NCI-H345 (cell line): ENCODE data around the gene LYL1.

Source experiments
- DNase-seq: peaks from one replicate; lab custom pipeline; 2025; lab: John Stamatoyannopoulos, UW

LYL1 gene

GRCh38 chr19:13104848-13105711, 2.4 kb upstream of the LYL1 start:
- DNase-seq = no peak

GRCh38 chr19:13104360-13104847, 1.7 kb upstream of the LYL1 start:
- no peak for DNase-seq

- no peak for DNase-seq
These were observed 1.1 kb upstream of the LYL1 start for GRCh38 chr19:13103581-13104359.

- no peak for DNase-seq
These were observed 317 bp downstream of the LYL1 start for GRCh38 chr19:13102416-13102665.

- no peak for DNase-seq
These were observed 855 bp downstream of the LYL1 start for GRCh38 chr19:13101590-13102415.

DNA sequence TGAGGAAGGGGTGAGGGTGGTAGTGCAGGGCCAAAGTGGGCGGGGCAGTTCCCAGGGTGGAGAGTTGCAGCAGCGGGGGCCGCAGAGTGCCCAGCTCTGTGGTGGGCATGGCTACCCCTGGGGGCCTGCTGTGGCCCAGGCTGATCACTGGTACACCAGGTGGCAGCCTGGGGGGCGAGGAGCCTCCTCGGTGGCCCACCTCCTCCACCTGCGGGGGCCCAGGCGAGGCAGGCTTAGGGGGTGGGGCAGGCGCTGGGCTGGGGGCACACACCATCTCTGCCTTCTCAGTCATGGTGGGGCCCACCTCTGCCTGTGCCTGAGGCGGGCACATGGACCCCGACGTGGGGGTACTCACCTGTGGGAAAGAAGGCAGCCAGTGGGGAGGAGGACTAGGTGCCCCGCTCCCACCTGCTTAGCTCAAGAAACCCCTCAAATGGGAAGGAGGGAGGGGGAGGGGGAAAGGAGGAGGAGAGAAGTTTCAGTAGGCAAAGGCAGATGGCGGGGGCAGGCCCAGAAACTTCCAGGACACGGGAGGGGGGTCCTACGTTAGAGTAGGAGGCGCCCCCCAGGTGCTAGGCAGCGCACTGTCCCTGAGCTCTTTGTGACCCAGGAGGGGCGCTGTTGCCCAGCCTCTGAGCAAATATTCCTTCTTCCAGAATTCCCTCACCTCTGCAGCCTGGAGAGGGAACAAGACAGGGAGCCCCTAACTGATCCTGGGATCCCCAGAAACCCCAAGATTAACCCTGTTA, 1.6 kb downstream of the LYL1 start:
- DNase-seq = no peak

DNA sequence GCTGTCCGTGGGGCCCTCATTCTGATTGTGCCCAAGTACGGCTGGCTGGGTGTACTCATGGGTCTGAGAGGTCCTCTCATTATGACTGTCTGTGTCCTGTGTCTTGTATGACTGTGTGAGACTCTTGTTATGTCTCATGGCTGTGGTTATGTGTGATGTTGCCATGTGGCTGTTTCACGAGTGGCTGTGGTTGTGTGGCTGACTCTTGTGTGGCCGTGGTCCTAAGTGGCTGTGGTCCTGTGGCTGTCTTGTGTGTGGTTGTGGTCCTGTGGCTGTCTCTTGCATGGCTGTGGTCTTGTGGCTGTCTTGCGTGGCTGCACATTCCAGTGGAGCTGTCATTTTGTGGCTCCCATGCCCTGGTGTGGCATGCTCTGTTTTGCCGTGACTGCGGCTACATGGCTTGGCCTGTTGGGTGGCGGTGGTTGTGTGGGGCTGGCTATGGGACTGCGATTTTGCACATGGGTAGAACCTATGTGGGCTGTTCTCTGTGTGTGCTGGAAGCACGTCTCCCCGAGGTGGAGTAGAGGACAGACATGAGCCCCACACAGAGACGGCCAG, 2.5 kb downstream of the LYL1 start:
- DNase-seq = no peak

DNA sequence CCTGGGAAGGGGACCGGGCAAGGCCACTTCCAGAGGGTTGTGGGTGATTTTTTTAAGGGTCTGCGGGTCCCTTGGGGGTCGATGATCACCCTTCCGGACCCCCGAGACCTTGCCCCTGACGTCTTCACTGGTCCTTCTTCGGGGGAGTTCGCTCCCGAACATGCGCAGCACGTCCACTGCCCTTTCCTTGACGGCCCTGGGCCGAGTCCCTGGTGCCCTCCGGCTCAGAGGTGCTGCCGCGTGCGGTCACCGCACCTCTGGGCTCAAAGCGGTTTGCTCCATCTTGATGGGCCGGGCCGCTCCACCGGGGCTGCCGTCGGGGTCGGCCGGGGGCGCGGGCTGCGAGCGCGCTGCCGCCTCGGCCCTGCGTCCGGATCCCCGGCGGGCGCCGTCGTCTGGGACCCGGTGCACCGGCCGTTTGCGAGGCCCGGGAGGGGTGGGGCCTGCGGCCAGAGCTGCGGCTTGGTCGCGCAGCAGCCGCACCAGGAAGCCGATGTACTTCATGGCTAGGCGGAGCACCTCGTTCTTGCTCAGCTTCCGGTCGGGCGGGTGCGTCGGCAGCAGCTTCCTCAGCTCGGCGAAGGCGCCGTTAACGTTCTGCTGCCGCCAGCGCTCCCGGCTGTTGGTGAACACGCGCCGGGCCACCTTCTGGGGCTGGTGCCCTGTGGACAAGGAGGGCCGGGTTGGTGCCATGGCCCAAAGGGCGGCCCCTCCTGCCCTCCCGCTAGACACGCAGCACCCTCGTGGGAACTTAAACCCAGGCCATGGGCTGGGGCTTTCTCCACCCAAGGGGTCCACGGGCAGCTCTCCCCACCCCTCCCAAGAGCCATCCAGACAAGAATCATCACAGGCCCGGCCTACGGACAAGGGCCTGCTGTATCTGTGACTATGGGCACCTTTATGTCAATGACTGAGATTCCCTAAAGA, 3.3 kb downstream of the LYL1 start:
- no peak for DNase-seq

DNA sequence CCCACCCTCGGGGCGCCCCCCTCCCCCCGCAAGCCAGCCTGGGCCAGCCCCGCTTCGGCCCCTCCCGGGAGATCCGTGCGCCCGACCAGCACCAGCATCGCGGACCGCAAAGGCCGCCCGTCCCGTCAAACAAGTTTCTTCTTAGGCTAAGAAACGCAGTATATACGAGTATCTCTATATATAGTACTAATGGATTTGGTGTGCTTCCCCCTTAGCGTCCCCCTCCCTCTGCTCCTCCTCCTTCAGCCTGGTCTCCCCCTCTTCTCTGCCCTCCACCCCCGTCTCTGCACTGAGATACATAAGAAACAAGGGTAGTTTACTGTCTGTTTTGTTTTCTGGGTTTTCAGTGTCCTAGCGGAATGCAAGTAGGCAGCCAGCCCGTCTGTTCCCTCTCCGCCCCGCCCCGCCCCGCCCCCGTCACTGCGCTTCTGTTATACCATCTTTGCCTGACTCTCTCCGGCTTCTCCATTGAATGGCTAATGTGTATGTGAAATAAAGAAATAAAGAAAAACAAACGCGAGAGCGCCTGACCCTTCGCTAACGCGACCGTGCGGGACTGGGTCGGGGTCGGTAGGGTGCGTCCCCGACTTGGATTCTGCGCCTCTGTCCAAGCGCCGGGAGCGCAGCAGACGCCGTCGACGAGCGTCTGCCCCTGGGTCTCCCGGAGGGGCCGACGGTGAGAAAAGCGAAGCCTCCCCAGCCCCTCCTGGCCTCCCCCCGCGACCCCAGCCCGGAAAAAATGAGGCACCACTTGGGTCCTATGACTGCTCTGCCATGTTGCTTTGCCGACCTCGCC, 4.2 kb downstream of the LYL1 start:
- DNase-seq = no peak

DNA sequence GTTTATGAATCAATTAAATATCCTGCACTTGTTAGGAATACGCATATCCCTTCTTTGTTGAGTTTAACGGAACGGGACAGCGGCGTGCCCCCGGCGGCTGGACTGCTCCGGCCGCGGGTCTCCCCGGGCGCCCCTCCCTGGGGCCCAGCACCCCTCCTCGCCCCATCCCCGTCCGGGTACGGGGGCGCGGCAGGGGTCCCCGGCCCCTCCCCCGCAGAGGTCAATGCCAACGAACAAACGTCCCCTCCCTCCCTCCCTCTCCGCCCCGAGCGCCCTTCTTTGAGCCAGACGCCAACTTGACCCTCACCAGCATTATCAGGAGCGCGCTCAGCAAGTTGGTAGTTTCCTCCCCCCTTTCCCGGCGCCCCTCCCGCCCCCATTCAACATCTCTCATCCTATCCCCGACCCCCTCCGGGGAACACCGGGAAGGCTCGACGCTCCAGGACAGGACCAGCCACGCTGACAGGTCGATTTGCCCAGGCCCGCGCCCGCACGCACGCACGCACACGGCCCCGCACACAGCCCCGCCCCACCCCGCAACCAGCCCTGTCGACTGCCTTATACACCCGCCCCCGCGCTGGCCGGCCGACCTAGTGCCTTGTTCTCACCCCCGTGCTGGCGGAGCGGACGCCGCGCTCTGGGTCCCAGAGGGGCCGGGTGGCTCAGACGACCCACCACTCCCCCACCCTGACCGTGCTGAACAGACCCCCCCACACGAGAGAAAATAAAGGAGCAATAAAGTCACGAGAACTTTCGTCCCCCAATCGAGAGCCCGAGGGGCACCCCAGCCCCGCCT, 5.0 kb downstream of the LYL1 start:
- DNase-seq = no peak

DNA sequence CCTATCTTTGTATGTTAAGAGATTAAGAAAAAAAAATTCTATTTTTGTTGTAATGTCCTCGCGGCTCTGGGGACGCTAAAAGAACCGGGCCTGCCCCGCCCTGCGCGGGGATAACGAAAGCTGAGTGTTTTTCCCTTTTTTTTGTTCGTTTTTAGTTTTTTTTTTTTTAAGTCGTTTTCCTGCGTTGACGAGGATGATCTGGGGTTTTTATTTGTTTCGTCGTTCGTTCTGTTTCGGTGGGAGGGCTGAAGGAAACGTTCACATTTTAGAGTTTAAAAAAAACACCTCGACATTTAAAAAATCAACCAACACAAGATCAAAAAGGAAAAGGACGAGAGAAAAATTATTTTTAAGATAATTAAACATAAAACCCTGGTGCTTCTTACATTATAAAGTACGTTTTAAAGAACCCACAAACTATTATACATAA, 5.6 kb downstream of the LYL1 start:
- no peak for DNase-seq

GRCh38 chr19:13095934-13096927, 6.4 kb downstream of the LYL1 start:
- no peak for DNase-seq

- DNase-seq = no peak
These were observed 7.3 kb downstream of the LYL1 start for GRCh38 chr19:13095393-13095784.

- DNase-seq = no peak
These were observed 7.8 kb downstream of the LYL1 start for GRCh38 chr19:13094771-13095392.

- DNase-seq = no peak
These were observed 8.6 kb downstream of the LYL1 start for GRCh38 chr19:13094106-13094504.

DNA sequence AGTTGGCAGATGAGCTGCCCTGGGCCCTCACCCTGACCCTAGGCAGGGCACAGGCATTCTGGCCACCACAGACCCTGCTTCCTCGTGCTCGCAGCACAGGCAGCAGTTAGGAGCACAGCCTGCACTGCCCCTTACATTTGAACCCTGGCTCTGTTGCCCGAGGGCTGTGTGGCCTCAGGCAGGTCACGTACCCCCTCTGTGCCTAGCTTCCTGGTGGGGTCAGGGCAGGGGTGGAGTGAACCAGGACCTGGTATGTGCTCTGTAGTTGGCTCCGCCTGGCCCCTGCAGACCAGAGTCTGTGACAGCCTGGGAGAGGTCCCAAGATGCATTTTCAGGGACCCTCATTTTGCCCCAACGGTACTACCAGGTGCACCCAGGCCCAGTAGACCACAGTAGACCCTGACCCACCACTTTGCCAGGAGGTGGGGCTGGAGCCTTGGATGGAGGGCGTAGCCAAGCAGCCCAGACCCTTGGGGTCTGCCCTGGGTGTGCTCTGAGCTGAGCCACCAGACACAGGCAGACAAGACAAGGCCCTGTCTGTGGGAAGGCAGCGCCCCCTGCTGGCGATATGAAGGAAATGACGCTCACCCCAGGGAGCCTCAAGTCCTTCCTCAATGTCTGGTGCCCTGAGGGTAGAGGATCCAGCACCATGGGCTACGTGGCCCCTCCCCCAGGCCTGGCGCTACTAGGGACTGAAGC, 9.1 kb downstream of the LYL1 start:
- peak; percentile 52 for DNase-seq
